ENCODE results near the gene GAL.

DNA sequence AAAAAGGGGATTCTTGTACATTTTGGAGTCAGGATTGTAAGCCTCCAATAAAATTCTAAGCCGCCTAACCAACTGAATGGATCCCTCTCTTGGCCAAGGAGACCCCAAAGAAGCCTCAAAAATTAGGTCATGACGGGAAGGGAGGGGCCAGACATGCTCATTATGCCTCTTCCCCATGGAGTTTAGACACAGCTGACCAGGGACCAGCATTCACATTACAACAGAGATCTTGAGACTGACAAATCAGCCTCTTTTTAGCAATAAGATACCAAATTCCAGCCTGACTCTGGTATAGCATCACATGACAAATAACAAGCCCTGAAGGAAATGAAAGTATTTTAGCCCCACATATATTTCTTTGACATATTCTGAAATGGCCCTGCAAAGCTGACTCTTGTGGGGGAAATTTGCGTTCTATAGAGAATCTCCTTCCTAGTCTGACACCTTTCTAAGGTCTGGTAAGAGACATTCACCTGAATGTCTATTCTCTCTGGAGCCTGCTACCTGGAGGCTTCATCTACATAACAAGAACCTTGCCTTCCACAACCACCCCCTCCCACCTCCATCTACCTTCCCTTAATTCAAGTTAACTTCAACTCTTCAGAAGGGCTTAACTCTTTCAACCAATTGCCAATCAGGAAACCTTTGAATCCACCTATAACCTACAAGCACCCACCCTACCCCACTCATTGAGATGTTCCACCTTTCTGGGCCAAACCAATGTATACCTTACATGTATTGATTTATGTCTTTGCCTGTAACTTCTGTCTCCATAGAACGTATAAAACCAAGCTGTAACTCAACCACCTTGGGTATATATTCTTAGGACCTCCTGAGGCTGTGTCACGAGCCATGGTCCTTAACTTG is 10.3 kb downstream of the GAL start:
- TF ChIP-seq POLR2A (IDR thresholded peaks at IDR 0.05), result no peak
- TF ChIP-seq, protein P1, sequence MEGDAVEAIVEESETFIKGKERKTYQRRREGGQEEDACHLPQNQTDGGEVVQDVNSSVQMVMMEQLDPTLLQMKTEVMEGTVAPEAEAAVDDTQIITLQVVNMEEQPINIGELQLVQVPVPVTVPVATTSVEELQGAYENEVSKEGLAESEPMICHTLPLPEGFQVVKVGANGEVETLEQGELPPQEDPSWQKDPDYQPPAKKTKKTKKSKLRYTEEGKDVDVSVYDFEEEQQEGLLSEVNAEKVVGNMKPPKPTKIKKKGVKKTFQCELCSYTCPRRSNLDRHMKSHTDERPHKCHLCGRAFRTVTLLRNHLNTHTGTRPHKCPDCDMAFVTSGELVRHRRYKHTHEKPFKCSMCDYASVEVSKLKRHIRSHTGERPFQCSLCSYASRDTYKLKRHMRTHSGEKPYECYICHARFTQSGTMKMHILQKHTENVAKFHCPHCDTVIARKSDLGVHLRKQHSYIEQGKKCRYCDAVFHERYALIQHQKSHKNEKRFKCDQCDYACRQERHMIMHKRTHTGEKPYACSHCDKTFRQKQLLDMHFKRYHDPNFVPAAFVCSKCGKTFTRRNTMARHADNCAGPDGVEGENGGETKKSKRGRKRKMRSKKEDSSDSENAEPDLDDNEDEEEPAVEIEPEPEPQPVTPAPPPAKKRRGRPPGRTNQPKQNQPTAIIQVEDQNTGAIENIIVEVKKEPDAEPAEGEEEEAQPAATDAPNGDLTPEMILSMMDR (IDR thresholded peaks at IDR 0.05), result no peak
